VCaP (cell line): Measurements from ENCODE around the gene CORO2B.

ENCODE experiments used
- H3K27ac ChIP-seq: fragments of 450-650 bp; 2 replicates; pipeline ENCODE4 v1.5.1; 2017
- TF ChIP-seq, protein P1 (sequence below): fragments of 450-650 bp; conservative IDR thresholded peaks from 2 replicates; pipeline ENCODE4 v1.5.1; 2017; ENCODE audit warnings: mild to moderate bottlenecking, moderate library complexity

CORO2B gene

DNA sequence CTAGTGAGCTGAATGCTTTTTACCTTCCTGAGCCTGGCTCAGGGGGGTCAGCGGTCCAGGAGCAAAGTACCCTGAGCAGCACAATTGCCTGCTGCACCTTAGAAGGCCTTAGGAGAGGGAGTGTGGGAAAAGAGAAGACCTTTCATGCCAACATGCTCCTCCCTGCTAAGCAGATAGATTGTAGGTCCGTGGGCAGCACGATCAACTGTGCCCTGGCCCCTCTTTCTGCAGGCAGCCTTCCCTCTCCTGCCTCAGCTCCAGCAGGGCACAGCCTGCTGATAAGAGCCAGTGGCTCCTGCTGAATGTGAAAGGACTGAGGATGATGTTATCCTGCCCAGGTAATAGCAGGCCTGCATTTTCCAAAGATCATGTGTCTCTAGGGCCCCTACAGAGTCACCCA lies 4.1 kb downstream of the CORO2B start:
- TF ChIP-seq, protein P1, sequence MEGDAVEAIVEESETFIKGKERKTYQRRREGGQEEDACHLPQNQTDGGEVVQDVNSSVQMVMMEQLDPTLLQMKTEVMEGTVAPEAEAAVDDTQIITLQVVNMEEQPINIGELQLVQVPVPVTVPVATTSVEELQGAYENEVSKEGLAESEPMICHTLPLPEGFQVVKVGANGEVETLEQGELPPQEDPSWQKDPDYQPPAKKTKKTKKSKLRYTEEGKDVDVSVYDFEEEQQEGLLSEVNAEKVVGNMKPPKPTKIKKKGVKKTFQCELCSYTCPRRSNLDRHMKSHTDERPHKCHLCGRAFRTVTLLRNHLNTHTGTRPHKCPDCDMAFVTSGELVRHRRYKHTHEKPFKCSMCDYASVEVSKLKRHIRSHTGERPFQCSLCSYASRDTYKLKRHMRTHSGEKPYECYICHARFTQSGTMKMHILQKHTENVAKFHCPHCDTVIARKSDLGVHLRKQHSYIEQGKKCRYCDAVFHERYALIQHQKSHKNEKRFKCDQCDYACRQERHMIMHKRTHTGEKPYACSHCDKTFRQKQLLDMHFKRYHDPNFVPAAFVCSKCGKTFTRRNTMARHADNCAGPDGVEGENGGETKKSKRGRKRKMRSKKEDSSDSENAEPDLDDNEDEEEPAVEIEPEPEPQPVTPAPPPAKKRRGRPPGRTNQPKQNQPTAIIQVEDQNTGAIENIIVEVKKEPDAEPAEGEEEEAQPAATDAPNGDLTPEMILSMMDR: no peak

DNA sequence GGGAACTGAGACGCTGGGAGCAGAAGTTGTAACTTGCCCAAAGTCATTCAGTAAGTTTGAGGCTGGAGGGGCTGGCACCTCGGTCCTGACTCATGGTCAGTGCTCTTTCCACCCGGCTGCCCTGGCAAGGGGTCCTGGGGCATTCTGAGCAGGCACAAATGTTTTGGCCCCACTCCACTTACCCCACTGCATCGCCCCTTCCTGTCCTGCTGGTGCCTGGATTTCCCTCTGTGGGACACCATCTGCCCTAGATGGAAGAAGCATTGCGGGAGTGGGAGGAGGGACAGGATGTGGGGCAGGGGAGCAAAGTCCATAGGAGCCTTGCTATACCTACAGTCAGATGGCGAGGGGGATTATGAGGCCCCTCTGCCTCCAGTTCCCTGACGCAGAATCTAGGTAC lies 4.5 kb downstream of the CORO2B start:
- no peak overlapping the region for H3K27ac ChIP-seq
- TF ChIP-seq, protein P1: no peak

More for the DNA sequence above, 4.1 kb downstream of the CORO2B start:
- no peak overlapping the region for H3K27ac ChIP-seq

DNA sequence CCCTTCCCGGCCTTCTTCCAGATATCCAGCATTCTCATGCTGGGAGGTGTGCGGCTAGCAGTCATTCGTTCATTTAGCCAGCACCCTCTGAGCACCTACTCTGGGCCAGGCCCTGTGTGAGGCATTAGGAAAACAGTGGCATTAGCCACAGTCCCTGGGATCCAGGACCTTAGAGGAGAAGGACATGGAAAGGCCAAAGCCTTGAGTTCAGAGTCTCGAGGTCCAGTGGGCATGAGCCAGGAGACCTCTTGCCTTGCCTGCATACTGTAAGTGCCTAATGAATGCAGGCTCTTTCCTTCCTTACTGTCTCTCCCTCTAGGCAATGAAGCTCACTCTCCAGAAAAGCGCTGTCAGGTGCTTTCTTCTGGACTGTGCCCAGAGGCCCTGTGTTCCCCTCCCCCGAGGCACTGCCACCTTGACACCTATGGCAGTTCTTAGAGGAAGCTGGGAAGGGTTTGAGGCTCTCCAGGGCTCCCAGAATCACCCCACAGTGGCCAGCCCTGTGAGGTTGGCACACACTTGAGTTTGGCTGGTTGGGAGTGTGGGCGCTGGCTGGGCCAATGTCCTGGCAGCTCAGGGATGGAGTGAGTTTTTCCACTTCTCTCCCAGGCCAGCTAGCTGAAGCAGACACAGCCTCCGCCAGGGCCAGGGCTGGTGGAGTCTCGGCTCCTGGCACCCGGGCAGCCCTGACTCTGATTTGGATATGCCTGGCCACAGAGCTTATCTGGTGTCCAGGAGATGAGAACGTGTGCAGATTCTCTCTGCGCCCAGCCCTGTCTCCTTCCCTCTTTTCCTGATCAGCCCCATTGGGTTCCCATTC lies 5.4 kb downstream of the CORO2B start:
- H3K27ac ChIP-seq: no peak overlapping the region
- TF ChIP-seq, protein P1: no peak

DNA sequence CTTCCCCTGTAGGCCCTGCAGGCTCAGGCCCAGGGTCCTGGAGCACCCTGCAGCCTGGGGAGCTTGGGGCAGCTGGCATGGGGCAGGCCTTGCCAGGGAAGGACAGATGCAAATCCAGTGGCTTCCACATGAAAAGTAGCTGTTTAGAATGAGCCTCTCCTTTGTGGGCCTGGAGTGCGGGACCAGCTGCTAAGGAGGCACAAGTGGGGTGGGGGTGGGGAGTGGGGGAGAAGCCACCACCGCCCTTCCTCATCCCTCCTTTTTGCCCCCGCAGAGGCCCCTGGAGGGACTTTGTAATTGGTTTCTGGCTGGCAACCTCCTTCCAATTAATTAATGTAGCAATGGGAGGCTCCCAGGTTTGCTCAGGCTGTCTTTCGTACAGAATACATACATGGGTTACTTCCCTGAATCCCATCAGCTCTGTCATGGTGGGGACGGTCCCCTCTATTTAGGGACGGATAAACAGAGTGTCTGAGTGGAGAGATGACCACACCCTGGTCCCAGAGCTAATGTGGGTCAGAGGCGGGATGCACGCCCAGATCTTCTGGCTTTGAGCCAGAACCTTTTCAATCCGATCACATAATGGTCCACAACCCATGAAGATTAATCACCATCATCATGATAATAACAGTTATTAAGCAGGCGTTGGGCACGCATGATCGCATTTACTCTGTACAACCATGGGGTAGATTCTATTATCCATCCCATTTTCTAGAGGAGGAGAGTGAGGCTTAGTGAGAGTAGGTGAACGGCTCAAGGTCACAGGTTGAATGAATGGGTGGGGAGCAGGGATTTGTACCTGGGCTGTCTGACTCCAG lies 6.2 kb downstream of the CORO2B start:
- TF ChIP-seq, protein P1: no peak
- no peak overlapping the region for H3K27ac ChIP-seq

DNA sequence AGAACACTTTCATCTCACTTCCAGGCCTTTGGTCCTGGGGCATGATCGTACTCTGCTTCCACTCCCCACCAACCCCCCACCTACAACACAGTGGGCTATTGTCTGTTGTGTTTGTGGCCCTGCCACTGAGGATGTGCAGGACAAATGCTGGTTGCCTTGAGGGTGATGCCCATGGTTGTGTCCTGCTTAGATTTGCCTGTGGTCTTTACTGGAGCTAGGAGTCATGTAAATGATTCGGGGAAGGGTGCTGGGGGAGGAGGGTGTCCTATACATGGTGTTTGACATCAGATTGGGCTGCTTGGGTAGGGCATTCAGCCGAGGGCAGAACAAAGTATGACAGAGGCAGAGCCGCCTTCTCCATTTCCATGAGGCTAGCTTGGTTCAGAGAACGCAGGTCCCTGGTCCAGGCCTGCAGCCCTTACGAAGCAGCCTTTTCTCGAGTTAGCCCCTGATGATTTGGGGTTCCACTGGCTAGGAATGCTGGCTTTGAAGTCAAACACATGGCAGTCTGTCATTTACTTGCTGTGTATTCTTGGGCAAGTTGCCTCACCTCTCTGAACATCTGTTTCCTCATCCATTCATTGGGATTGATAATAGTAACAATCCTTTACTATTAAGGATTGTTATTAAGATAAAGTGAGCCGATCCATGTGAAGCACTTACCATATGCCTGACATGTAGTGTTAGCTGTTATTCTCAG lies 6.9 kb downstream of the CORO2B start:
- no peak overlapping the region for H3K27ac ChIP-seq
- TF ChIP-seq, protein P1: no peak

DNA sequence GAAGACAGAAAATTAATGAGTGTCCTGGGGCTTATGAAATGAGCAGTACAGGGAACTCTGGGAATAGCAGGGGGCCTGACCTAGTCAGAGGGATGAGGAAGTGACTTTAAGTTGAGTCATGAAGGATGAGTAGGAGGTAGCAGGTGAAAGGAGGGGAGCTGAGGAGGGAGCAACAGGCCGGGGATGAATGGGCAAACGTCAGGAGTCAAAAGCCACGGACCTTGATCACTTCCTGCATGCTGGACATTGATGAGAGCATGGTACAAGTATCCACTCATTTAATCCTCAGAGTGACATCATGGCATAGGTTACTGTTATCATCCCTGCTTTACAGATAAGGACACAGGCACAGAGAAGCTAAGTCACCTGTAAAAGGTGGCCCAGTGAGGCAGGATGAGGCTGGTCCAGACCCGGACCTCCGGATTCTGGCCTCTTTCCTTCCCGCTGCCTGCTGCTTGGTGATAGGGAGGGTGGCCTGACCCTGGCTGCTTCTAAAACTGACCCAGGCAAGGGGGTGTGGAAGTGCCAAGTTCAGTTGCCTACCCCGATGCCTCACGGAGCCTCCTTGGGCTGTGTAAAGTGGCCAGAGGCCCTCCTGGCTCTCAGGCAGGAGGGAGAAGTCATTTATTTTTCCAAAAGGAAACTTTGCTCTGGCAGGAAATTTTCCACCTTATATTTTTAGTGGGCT lies 7.6 kb downstream of the CORO2B start:
- no peak overlapping the region for H3K27ac ChIP-seq
- TF ChIP-seq, protein P1: no peak
